GM19328 (cell line): Measurements from ENCODE around the gene WDR46.
A peak's percentile ranks its signal among the peaks of the same experiment; 100 is the strongest.

Source experiments
- ATAC-seq: cut with Tn5 transposase; IDR thresholded peaks from one replicate; pipeline ENCODE4 v1.9.1; 2021; ENCODE audit warnings: mild to moderate bottlenecking, moderate library complexity; ENCODE audit not compliant: unreplicated experiment

Gene WDR46

DNA sequence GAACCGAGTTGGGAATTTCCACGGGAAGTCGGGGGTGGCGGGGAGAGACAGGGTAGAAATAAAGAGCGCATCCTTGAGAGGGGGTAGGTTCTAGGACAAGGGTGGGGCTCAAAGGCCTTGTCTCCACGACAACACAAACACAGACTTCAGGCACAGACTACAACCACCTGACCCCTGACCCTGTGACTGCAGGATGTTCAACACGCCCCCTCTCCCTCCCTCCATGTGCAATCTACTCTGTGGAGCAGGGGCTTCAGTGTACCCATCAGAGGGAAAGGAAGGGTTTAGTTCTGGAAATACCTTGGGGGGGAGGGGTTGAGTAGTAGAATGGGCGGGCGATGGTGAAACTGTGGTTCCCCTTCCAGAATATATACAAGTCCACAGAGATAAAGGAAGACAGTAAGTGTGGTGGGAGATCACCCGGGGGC is 25.5 kb upstream of the WDR46 start:
- ATAC-seq: no peak

GRCh38 chr6:33313709-33314514 is 24.9 kb upstream of the WDR46 start, which contains the start of gene TAPBP:
Gene TAPBP, minus strand, starts transcription at chr6:33314078. Its CDS starts 37 bp downstream, at chr6:33314041.
- peak; percentile 31 for ATAC-seq

DNA sequence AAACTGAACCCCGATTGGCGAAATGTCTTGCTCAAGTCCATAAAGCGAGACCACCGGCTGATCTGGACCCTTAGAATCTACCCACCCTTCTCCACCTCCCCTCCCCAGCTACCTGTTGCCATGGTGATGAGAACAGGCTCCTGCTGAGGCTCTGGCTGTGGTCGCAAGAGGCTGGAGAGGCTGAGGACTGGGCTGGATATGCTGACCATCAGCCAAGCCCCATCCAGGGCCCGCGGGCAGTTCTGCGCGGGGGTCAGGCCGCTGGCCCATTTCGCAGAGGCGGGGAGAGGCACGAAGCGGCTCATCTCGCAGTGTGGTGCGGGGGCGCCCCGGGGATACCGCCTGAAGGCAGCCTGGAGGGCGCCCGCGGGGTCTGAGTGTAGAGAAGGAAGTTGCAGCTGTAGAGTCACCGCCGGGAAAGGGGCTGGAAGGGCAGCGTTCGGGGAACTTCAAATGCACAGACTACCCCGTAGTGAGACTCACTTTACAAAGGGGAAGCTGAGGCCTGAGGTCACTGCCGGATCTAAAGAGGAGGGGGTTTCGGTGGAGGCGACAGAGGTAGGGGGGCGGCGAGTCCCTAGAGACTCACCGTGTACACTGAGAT is 24.2 kb upstream of the WDR46 start:
- ATAC-seq: no peak

DNA sequence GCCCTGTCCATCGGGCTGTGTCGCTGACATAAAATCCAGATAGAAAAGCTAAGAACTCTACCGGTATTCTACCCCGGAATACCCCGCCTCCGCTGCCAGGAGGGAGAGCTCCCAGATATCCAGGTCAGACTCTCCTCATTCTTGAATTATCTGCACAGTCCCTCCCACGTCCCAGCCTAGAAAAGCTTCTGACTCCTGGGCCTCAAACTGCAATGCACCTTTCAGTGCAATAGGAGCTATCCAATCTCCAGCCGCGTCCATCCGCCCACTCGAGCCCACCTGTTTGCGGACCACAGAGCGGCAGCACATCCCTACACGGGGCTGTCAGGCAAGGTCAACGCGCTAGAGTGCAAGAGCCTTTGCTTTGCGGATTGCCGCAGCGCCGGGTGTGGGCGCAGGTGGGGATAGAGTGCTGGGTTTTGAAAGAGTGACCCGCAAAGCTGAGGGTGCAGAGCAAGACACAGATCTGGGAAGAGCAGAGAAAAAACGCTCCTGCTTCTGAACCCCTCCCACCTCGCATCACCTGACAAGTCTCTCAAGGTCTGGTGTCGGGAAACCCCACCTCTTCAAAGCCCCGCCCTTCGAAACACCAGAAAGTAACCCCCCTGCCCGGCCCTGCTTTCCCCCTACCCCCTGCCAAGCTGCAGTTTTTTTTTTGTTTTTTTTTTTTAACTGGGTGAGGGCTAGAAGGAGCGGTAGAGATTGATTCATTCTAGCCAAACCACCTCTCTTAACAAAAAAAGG is 23.5 kb upstream of the WDR46 start:
- ATAC-seq: no peak

DNA sequence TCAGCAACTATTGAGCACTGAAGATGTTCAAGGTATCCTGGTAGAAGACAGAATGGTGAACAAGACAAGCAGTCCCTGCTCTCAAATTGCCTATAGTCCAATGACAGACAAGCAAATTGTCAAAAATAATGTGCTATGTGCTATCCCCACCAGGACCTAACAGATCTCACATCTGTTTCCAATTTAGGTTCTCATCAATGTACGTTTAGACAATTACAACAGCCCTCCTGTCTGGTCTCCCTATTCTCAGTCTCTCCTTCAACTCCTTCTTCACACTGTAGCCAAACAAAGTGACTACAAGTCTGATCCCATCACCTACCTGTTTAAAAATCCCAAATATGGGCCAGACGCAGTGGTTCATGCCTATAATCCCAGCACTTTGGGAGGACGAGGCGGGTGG is 17.3 kb upstream of the WDR46 start:
- no peak for ATAC-seq

GRCh38 chr6:33305052-33305451 is 16.0 kb upstream of the WDR46 start:
- ATAC-seq: no peak

DNA sequence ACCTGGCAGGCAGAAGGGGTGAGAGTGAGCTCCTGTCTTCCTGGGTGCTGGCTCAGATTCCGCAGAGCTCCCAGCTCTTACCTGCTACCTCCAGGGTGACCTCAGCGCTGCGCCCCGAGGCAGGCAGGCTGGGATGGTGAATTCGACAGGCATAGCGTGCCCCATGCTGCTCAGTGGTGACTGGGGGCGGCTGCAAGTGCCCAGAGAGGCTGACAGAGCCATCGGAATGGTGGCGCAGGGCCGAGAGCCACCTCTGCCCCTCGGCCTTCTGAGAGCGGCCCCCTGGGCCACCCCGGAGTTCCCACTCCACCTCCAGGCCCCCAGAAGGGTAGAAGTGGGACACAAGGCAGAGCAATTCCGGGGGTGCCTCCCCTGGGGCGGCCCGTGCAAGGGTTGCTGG is 15.2 kb upstream of the WDR46 start:
- ATAC-seq: no peak

DNA sequence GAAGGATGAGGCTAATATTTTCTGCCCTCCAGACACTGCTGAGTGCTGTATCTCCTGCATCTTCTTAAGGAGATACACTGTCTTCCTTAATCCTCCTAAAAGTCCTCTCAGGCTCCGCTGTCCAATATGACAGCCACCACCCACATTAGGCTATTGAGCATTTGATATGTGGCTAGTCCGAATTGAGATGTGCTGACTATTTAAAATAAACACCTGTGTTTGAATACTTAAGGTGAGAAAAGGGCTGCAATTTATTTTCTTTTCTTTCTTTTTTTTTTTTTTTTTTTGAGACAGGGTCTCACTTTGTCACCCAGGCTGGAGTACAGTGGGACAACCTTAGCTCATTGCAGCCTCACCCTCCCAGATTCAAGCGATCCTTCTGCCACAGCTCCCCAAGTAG is 12.8 kb upstream of the WDR46 start:
- no peak for ATAC-seq

- peak; percentile 66 for ATAC-seq
Measured at GRCh38 chr6:33299237-33299944, 10.4 kb upstream of the WDR46 start.

DNA sequence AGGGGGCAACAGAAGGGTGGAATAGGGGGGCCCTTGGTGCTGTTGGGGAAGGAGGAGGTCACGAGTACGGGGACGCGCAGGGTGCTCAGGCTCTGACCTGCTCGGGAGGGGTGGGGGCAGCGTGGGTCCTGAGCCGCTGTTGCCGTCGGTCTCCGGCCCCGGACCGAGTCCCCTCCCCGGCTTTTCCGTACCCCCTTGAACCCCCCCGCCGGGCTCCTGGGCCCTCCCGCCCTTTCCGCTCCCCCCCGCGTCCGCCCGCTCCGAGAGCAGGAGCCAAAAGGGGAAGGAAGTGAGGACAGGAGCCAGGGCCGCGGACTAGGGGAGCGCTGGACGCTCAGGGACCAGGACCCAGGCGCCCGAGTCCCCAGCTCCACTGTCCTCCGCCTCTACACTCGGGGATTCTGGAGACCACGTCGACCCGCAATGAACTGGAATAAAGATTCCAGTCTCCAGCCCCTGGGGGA is 9.8 kb upstream of the WDR46 start, which contains the start of gene RGL2:
TSS of gene RGL2 (minus strand) at position 170 of the 464 bp plus-strand sequence. CDS start 332 bp downstream, outside the sequence.
- peak; percentile 19 for ATAC-seq

DNA sequence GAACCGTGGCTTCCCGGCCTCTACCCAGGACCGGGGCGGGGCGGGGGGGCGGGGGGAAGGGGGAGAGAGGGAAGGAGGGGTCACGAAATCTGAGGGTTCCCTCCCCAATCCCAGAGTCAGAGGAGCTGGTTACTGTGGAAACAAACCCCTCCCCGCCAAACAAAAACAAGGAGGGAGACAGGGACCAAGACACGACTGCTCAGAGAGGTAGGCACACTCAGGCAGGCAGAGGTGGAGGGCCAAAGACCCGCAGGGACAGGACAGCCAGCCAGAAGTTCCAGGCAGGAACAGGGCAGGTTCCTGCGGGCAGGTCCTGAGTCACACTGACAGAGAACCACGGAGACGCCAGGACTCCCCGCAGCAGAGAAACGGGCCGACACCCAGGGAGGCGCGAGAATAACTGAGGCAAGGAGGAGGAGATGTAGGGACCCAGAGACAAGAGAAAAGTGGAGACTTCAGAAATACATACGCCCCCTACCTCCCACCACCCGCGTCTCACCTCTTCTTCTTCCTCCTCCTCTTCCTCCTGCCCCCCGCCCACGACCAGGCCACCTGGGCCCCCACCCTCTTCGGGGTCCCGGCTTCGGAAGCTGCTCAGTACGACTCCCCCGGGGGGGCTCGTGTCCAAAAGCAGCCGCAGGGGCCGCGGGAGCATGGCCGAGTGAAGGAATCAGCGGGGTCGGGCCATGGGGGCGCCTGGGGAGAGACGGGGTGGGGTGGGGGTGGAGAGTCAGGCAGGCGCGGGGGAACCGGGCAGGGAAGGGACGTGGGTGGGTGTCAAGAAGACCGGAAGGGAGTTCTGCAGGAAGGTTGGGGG is 9.1 kb upstream of the WDR46 start:
- ATAC-seq: no peak

GRCh38 chr6:33297406-33297955 is 8.4 kb upstream of the WDR46 start:
- ATAC-seq: no peak

- no peak for ATAC-seq
Measured at GRCh38 chr6:33296797-33297405, 7.9 kb upstream of the WDR46 start.

- no peak for ATAC-seq
Measured at GRCh38 chr6:33295621-33296369, 6.8 kb upstream of the WDR46 start.

DNA sequence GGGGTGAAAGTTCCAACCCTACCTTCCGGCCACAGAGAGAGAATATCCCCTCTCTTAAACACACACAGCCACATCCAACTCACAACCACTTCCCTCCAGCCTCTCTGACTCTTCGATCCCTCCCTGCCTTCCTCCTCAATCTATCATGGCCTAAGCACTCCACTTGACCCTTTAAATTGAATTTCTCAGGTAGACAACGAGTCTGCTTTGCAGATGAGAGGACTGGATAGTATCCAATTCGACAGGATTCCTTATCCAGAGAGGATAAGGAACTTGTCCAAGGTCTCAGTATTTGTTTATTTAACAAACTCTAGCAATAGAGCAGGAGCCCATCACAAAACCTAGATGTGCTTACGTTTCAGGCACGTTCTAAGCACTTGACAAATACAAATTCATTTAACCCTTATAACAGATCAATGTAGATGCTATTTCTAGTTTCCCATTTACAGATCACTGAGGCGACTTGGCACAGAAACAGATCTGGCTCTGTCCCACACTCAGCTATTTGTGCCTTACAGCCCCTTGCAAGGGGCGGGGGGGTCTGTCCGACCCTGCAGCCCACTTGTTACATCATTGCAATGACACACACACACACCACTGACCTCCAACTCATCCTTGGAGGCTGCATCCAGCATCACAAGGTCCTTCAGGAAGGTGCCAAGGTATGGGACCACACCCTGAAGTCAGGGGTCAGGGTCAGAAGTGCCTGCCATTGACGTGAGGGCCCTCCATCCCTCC is 5.2 kb upstream of the WDR46 start:
- no peak for ATAC-seq

DNA sequence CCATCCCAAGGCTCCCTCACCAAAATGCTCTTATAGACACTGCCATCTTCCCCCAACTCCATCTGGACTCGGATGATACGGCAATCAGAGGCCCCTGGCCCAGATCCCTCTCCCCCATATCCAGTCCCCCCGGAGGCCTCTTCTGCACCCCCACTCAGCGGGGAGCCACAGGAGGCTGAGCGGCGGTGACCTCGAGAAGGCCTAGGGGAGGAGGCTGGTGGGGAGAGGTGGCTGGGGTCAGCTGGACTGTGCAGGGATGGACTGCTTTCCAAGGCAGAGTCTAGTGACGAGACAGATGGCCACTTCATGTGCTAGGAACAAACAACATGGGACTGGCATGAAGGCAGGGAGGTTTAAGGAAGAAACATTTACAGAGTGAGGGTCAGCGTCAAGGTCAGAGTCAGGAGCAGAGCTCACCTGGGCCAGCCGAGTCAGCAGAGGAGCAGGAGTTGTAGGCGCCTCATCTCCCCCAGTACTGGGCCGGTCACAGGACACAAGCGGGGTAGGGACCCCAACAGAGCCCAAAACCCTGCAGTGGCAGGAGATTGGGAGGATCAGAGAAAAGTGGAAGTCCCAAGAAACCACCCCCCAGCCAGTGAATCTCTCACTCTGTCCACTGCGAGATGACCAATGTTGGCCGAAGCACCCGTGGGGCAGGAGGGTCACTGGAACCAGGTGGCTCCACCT is 4.1 kb upstream of the WDR46 start:
- no peak for ATAC-seq

DNA sequence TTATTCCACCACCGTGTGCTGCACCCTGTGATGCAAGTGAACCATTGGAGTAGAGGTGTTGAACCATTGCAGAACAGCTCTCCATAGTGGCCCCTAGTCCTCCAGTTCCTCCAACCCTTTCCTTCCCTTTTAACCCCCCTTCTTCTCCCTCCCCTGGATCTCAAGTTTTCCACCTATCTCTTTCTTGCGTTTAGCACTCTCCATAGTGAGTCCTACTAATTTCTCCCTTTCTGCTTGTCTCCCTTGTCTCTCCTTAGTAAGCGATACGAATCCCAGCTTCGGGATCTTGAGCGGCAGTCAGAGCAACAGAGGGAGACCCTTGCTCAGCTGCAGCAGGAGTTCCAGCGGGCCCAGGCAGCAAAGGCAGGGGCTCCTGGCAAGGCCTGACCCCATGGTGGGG is 1.4 kb upstream of the WDR46 start:
- no peak for ATAC-seq
